Activated naive CD4-positive, alpha-beta T cell treated with anti-CD3 and anti-CD28 coated beads, Interleukin-2, amount 50 U/mL, for 24 hours (primary cell): ENCODE measurements around the gene ANGPTL2.

Experiments
- H3K27ac Mint-ChIP-seq: one replicate; pipeline ENCODE4 v1.8.0; 2021; ENCODE audit warnings: mild to moderate bottlenecking, mixed read lengths
- H3K27me3 Mint-ChIP-seq: one replicate; pipeline ENCODE4 v1.8.0; 2021; ENCODE audit warnings: mixed read lengths
- H3K36me3 Mint-ChIP-seq: one replicate; pipeline ENCODE4 v1.8.0; 2021; ENCODE audit warnings: mixed read lengths
- H3K4me1 Mint-ChIP-seq: one replicate; pipeline ENCODE4 v1.8.0; 2021; ENCODE audit warnings: mixed read lengths
- H3K4me3 Mint-ChIP-seq: one replicate; pipeline ENCODE4 v1.8.0; 2021; ENCODE audit warnings: mild to moderate bottlenecking, mixed read lengths
- H3K9me3 Mint-ChIP-seq: one replicate; pipeline ENCODE4 v1.8.0; 2021; ENCODE audit warnings: mixed read lengths

Gene ANGPTL2

GRCh38 chr9:127067603-127068220 is 54.7 kb downstream of the ANGPTL2 start:
- H3K36me3 Mint-ChIP-seq: peaks cover 15% of the 10 kb centered on the region
- no peak overlapping the region for H3K4me3 Mint-ChIP-seq
- H3K27me3 Mint-ChIP-seq: no peaks in the 10 kb centered on the region
- H3K9me3 Mint-ChIP-seq: peaks cover 10% of the 10 kb centered on the region
- H3K27ac Mint-ChIP-seq: no peak overlapping the region
- no peaks in the 10 kb centered on the region for H3K4me1 Mint-ChIP-seq

GRCh38 chr9:127066851-127067136 is 55.6 kb downstream of the ANGPTL2 start:
- peaks cover 7% of the 10 kb centered on the region for H3K9me3 Mint-ChIP-seq
- no peak overlapping the region for H3K27ac Mint-ChIP-seq
- peaks cover 9% of the 10 kb centered on the region for H3K36me3 Mint-ChIP-seq
- H3K4me1 Mint-ChIP-seq: no peaks in the 10 kb centered on the region
- H3K27me3 Mint-ChIP-seq: no peaks in the 10 kb centered on the region
- no peak overlapping the region for H3K4me3 Mint-ChIP-seq

GRCh38 chr9:127066060-127066850 is 56.2 kb downstream of the ANGPTL2 start:
- peaks cover 2% of the 10 kb centered on the region for H3K9me3 Mint-ChIP-seq
- H3K27me3 Mint-ChIP-seq: no peaks in the 10 kb centered on the region
- no peaks in the 10 kb centered on the region for H3K4me1 Mint-ChIP-seq
- no peak overlapping the region for H3K27ac Mint-ChIP-seq
- H3K4me3 Mint-ChIP-seq: no peak overlapping the region
- H3K36me3 Mint-ChIP-seq: peaks cover 6% of the 10 kb centered on the region

- Mint-ChIP-seq H3K27me3 (no peaks in the 10 kb centered on the region), H3K27ac (no peak overlapping the region), H3K4me3 (no peak overlapping the region), H3K9me3 (no peaks in the 10 kb centered on the region), H3K4me1 (no peaks in the 10 kb centered on the region), H3K36me3 (peaks cover 4% of the 10 kb centered on the region)
These were observed 56.8 kb downstream of the ANGPTL2 start for GRCh38 chr9:127065592-127065991.

GRCh38 chr9:127064335-127064734 is 58.1 kb downstream of the ANGPTL2 start:
- Mint-ChIP-seq H3K27ac (no peak overlapping the region), H3K9me3 (no peaks in the 10 kb centered on the region)

DNA sequence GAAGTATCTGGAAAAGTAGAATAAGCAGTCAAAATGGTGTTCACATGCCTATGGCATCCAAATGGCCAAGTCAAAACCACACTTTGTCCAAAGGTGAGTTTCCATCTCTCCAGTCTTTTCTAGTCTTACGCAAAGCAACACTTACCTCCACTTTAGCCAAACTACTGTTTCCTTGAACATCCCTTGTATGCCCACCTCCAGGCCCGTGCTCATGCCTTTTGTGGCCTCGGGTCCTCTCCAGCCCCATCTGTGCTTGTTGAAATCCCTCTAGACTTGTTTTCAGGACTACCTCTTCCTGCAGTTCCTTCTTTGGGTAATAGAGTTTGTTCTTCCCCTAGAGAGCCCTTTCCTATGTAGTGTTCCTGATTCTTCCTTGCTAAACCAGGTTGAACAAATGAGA is 61.0 kb downstream of the ANGPTL2 start:
- Mint-ChIP-seq H3K27me3 (no peaks in the 10 kb centered on the region), H3K36me3 (no peaks in the 10 kb centered on the region), H3K4me1 (no peaks in the 10 kb centered on the region), H3K27ac (no peak overlapping the region), H3K9me3 (no peaks in the 10 kb centered on the region), H3K4me3 (no peak overlapping the region)

More at GRCh38 chr9:127064335-127064734, 58.1 kb downstream of the ANGPTL2 start:
- Mint-ChIP-seq H3K4me3 (no peak overlapping the region), H3K36me3 (peaks cover 2% of the 10 kb centered on the region), H3K4me1 (no peaks in the 10 kb centered on the region), H3K27me3 (no peaks in the 10 kb centered on the region)

DNA sequence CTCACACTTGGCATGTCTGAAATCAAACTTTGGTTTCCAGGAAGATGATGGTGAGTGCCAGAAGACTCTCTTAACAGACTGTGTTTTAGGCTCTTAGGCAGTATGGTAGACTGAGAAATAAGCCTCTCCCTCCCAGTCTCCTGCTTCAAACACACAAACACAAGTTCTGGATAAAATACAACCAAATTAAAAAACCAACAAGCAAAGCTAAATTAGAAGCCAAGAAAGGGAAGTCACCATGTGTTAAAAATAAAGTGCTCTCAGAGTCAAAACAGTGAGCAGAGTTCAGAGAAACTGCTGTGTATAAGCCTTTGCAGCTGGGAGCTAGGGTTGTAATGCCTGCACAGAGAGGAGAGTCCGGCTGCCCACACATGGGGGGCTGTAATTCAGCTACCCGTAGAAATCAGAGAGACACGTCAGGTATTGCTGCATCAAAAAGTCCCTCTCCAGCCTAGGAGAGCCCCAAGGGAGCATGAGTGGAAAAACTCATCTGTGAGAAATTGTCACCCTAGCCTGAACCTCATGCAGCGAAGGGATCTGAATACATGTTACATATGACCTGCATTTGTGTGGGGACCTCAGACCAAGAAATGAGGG is 62.6 kb downstream of the ANGPTL2 start:
- Mint-ChIP-seq H3K27ac (no peak overlapping the region), H3K4me3 (no peak overlapping the region), H3K9me3 (no peaks in the 10 kb centered on the region)

GRCh38 chr9:127059030-127059429 is 63.4 kb downstream of the ANGPTL2 start:
- no peaks in the 10 kb centered on the region for H3K27me3 Mint-ChIP-seq
- H3K27ac Mint-ChIP-seq: no peak overlapping the region
- no peaks in the 10 kb centered on the region for H3K36me3 Mint-ChIP-seq
- no peaks in the 10 kb centered on the region for H3K4me1 Mint-ChIP-seq
- H3K9me3 Mint-ChIP-seq: no peaks in the 10 kb centered on the region
- no peak overlapping the region for H3K4me3 Mint-ChIP-seq

More for the DNA sequence above, 62.6 kb downstream of the ANGPTL2 start:
- H3K4me1 Mint-ChIP-seq: no peaks in the 10 kb centered on the region
- no peaks in the 10 kb centered on the region for H3K27me3 Mint-ChIP-seq
- H3K36me3 Mint-ChIP-seq: no peaks in the 10 kb centered on the region

GRCh38 chr9:127058645-127059021 is 63.8 kb downstream of the ANGPTL2 start:
- Mint-ChIP-seq H3K4me3 (no peak overlapping the region), H3K27me3 (no peaks in the 10 kb centered on the region), H3K27ac (no peak overlapping the region), H3K4me1 (no peaks in the 10 kb centered on the region), H3K9me3 (no peaks in the 10 kb centered on the region), H3K36me3 (no peaks in the 10 kb centered on the region)

- H3K4me1 Mint-ChIP-seq: no peaks in the 10 kb centered on the region
- H3K4me3 Mint-ChIP-seq: no peak overlapping the region
- H3K36me3 Mint-ChIP-seq: no peaks in the 10 kb centered on the region
- H3K27ac Mint-ChIP-seq: no peak overlapping the region
- no peaks in the 10 kb centered on the region for H3K27me3 Mint-ChIP-seq
- no peaks in the 10 kb centered on the region for H3K9me3 Mint-ChIP-seq
These were observed 64.3 kb downstream of the ANGPTL2 start for GRCh38 chr9:127058011-127058644.

DNA sequence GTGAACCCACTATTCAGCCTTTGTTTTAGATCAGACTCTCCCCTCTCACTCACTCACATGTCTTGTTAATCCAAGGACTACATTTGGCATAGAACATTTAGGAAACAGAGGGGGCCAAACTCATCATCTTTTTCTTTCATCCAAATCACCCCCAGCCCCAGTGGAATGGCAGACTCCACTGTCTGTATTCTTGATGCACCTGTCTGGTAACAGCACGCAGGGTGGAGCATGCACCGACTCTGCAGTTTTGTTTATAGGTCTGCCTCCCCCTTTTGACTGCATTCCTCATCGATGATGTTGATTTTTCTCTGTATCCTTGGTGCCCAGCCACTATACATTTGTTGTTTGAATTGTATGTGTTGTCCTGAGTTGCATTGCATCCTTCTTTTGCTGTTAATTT is 66.0 kb downstream of the ANGPTL2 start:
- no peaks in the 10 kb centered on the region for H3K4me1 Mint-ChIP-seq
- H3K27ac Mint-ChIP-seq: no peak overlapping the region
- no peaks in the 10 kb centered on the region for H3K27me3 Mint-ChIP-seq
- no peaks in the 10 kb centered on the region for H3K36me3 Mint-ChIP-seq
- no peak overlapping the region for H3K4me3 Mint-ChIP-seq
- no peaks in the 10 kb centered on the region for H3K9me3 Mint-ChIP-seq

DNA sequence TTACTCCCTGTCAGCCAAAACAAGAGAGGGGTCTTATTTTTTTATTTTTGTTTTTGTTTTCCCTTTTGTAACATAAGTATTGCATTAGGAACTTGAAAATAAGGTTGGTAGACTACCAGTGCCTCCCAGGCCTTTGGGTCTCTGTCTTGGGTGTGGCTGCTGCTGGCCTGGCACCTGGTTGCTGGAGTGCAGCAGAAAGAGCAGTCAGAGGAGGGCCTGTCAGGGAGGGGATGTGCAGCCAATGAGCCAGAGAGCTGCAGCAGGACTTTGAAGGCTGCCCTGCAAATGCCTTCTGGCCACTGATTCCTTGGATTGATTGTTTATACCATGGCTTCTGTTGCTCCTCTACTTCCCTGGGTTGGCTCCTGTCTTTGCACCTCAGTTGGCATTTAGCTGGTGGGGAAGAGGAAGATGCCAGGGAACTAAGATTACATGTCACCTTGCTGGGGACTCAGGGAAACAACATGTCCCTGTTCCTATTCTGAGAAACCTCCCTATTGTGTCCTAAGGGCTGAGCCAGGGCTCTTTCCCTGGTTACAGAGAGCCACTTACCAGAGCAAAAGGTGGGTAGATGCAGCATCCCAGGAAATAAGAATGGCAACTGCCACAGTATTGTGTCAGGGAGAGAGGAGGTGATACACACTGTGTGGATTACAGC is 66.6 kb downstream of the ANGPTL2 start:
- H3K9me3 Mint-ChIP-seq: no peaks in the 10 kb centered on the region
- H3K27me3 Mint-ChIP-seq: no peaks in the 10 kb centered on the region
- H3K36me3 Mint-ChIP-seq: no peaks in the 10 kb centered on the region
- no peaks in the 10 kb centered on the region for H3K4me1 Mint-ChIP-seq
- no peak overlapping the region for H3K4me3 Mint-ChIP-seq
- H3K27ac Mint-ChIP-seq: no peak overlapping the region

DNA sequence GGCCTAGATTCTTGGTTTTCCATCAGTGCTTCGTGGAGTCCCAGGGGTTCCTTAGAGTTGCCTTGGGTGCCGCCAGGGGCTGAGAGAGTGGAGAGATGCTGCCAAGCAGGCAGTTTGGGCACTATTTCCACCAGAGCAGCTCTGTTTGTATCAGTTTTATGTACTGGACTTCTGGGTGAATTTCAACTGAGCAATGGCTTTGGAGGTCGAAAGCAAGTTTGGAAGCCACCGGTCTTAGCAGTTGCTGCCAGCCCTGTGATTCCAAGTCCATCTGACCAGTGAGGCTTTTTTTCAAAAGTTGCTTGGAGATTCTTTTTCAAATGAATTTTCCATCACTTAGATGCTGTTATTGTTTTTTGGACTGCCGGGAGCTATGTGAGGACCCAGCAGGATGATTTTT is 68.5 kb downstream of the ANGPTL2 start:
- H3K4me3 Mint-ChIP-seq: no peak overlapping the region
- H3K9me3 Mint-ChIP-seq: no peaks in the 10 kb centered on the region
- peaks cover 12% of the 10 kb centered on the region for H3K4me1 Mint-ChIP-seq
- H3K36me3 Mint-ChIP-seq: no peaks in the 10 kb centered on the region
- no peaks in the 10 kb centered on the region for H3K27me3 Mint-ChIP-seq
- no peak overlapping the region for H3K27ac Mint-ChIP-seq

DNA sequence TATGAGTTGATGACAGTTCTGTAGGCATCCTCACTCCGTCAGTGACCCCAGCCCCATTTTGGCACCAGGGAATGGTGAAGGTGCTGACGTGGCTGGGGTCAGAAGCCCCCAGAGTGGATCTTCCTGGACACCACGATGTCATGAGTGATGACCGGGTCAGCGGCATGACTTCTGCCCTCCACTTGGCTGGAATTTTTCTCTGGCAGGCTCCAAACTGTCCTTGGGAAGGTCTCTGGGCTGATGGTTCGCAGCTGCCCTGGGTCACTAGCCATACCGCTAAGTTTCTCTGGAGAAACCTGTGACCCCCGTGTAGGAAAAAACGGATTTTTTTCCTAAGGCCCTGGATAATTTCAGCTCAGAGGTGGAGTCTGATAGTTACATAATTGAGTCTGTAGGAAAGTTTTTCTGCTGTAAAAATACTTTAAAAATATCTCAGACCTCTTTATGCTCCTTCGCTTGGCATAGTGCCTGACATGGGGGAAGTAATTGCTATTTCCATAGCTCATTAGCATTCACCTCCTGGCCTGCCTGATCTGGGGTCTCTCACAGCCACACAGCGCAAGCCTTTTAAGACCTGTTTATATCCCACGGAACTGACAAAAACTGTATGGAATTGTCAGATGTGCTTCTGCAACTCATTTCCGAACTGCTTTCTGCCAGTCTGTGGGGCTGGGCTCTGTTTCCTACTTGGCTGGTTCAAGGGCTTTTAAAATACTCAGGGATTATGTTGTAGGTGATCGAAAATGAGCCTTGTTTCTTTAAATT is 69.2 kb downstream of the ANGPTL2 start:
- no peaks in the 10 kb centered on the region for H3K9me3 Mint-ChIP-seq
- H3K4me3 Mint-ChIP-seq: no peak overlapping the region
- peaks cover 19% of the 10 kb centered on the region for H3K4me1 Mint-ChIP-seq
- H3K27ac Mint-ChIP-seq: no peak overlapping the region
- H3K36me3 Mint-ChIP-seq: no peaks in the 10 kb centered on the region
- no peaks in the 10 kb centered on the region for H3K27me3 Mint-ChIP-seq
